Measurements from ENCODE around the gene HRG. TPM values are rescaled to one million over a fixed set of nuclear protein-coding genes. Genes with fewer than 3 reads are reported as not detected.

Gene HRG
- total RNA-seq, 3 donors from 2014 or later: not detected

GRCh38 chr3:186664506-186664905 is 1.3 kb upstream of the HRG start:
- no peak for DNase-seq (ENCODE audit: low spot score in 2 of 2)
- Histone ChIP-seq H3K4me1 (no peaks in the 10 kb centered on the region), H3K27ac (no peak overlapping the region), H3K27me3 (no peaks in the 10 kb centered on the region), H3K9me3 (no peaks in the 10 kb centered on the region), H3K4me3 (no peak overlapping the region), H3K36me3 (no peaks in the 10 kb centered on the region)
- TF ChIP-seq POLR2A (IDR thresholded peaks at IDR 0.05): no peak
- TF ChIP-seq POLR2AphosphoS5 (IDR thresholded peaks at IDR 0.05): no peak
- TF ChIP-seq CTCF (IDR thresholded peaks at IDR 0.05): no peak
- intact Hi-C loops (cut with DNase I; ENCODE audit: low total_unique reads): no loop called here

- Histone ChIP-seq H3K36me3 (no peaks in the 10 kb centered on the region), H3K4me1 (no peaks in the 10 kb centered on the region), H3K27me3 (no peaks in the 10 kb centered on the region), H3K9me3 (no peaks in the 10 kb centered on the region), H3K4me3 (no peak overlapping the region), H3K27ac (no peak overlapping the region)
- TF ChIP-seq POLR2A (IDR thresholded peaks at IDR 0.05): no peak
- no peak for TF ChIP-seq CTCF (IDR thresholded peaks at IDR 0.05)
- no peak for TF ChIP-seq POLR2AphosphoS5 (IDR thresholded peaks at IDR 0.05)
- intact Hi-C loops (cut with DNase I; ENCODE audit: low total_unique reads): no loop called here
- DNase-seq (ENCODE audit: low spot score in 2 of 2): no peak
Measured at GRCh38 chr3:186668426-186668825, 2.6 kb downstream of the HRG start.

GRCh38 chr3:186669378-186670084 is 3.7 kb downstream of the HRG start:
- no peaks in the 10 kb centered on the region for H3K27me3 ChIP-seq
- no peak overlapping the region for H3K27ac ChIP-seq
- no peaks in the 10 kb centered on the region for H3K36me3 ChIP-seq
- H3K9me3 ChIP-seq: no peaks in the 10 kb centered on the region
- DNase-seq (ENCODE audit: low spot score in 2 of 2): no peak
- intact Hi-C loops (cut with DNase I; ENCODE audit: low total_unique reads): no loop called here
- TF ChIP-seq POLR2A (IDR thresholded peaks at IDR 0.05): no peak
- no peak for TF ChIP-seq CTCF (IDR thresholded peaks at IDR 0.05)
- TF ChIP-seq POLR2AphosphoS5 (IDR thresholded peaks at IDR 0.05): no peak
- H3K4me1 ChIP-seq: no peaks in the 10 kb centered on the region
- H3K4me3 ChIP-seq: no peak overlapping the region

- intact Hi-C loops (cut with DNase I; ENCODE audit: low total_unique reads): no loop called here
- no peak for DNase-seq (ENCODE audit: low spot score in 2 of 2)
Measured at GRCh38 chr3:186670155-186670554, 4.3 kb downstream of the HRG start.

More at GRCh38 chr3:186670155-186670554, 4.3 kb downstream of the HRG start:
- Histone ChIP-seq H3K36me3 (no peaks in the 10 kb centered on the region), H3K4me3 (no peak overlapping the region), H3K27ac (no peak overlapping the region), H3K4me1 (no peaks in the 10 kb centered on the region), H3K27me3 (no peaks in the 10 kb centered on the region), H3K9me3 (no peaks in the 10 kb centered on the region)
- TF ChIP-seq POLR2A (IDR thresholded peaks at IDR 0.05) (no peak), POLR2AphosphoS5 (IDR thresholded peaks at IDR 0.05) (no peak), CTCF (IDR thresholded peaks at IDR 0.05) (no peak)
